GM10847 (cell line): ENCODE results near the gene TRAF3IP1.

Experiments used
- POLR2A ChIP-seq: IDR thresholded peaks from 2 replicates; pipeline ENCODE4 v1.6.1; 2011; ENCODE audit not compliant: insufficient read length; ENCODE audit errors: extremely low read depth

TRAF3IP1 gene

DNA sequence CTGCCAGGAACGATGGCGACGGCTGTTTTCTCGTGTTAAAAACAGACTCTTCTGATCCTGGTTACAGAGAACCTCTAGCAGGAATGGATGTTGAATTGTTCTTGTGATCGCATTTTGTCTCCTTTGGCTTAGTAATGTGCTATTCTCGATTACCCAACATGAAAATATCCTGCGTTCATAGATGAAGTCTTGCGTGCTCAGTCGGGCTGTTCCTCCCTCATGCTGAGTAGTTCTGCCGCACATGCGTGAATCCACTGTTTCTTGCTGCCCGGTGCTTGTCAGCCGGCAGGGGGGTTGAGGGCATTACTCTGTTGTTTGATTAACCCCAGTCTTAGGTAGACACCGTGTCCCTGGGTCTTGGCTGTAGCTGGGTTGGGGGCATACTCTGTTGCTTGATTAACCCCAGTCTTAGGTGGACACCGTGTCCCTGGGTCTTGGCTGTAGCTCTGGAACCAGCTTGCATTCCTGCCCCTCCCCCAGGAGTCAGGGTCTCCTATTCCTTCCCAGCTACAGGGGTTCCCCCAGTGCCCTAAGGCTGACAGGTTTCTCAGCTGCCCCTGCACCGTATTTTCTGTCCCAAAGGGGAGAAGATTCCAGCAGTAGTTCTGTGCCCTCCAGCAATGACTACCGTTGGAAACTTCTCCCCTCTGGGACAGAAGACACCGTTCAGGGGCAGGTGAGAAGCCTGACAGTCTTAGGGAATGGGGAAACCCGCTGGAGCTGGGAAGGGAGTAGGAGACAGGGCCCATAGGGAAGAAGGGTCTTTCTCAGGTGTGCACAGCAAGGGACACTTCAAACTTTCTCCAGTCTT, 84.3 kb downstream of the TRAF3IP1 start:
- no peak for TF ChIP-seq POLR2A

DNA sequence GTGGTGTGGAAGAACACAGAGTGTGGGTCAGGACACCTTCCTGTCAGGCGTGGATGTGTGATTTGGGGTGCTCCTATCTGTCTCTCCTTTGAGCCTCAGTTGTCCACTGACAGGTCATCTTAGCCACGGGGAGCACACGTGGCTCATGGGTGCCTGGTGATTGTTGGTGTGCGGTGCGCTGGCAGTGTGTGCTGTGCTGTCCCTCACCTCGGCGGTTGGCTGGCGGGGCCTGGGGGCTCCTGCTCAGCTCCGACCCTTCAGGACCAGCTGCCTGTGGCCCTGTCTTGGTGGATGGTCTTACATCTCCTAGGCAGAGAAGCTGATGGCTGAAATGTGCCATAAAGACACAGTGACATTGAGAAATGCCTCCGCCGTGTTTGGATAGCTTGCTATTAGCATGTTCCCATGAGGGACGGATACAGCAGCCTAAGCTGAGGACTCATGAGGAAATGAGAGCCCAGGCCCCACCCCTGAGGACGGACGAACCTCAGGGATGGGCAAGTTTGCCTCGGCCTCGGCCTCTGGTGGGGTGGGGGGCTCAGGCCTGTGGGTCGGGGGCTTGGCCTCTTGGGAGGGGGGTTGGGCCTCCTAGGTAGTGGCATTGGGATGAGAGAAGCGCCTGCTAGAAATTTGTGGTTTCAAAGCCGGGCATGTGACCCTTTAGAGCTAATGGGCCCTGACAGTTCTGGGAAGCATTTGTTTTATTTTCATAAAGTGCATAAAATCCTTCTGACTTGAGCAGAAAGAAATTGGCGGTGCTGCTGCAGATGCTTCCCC, 86.1 kb downstream of the TRAF3IP1 start:
- no peak for TF ChIP-seq POLR2A

DNA sequence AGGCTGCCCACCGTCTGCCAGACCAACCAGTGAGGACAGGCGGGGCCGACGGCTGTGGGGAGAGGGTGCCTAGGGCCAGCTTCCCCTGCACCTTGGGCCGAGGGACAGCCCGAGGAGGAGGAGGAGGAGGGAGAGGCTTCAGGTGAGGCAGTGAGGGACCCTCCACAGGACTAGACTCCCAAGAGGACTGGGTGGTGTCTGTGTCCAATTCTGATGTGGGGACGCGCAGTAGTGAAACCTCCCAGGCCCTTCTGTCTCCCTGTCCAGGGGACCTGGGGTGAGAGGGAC, 86.6 kb downstream of the TRAF3IP1 start:
- no peak for TF ChIP-seq POLR2A

DNA sequence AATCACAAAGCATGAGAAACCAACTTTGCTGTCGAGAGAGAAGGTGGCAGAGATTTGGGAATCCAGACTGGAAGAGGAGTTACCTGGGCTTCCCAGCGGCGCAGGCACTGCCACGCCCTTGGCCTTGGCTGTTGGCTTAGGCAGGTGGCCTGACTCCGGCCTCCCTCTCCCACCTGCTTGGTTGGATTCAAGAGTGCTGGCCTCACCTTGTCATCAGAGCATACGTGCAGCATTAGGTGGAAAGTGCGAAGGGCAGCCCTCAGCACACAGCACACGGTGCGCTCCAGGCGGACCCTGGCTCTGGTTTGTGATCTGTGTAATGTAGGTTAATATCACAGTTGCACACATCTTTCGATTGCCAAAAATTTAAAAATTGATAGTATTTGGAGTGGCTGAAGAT, 87.2 kb downstream of the TRAF3IP1 start:
- TF ChIP-seq POLR2A: no peak

DNA sequence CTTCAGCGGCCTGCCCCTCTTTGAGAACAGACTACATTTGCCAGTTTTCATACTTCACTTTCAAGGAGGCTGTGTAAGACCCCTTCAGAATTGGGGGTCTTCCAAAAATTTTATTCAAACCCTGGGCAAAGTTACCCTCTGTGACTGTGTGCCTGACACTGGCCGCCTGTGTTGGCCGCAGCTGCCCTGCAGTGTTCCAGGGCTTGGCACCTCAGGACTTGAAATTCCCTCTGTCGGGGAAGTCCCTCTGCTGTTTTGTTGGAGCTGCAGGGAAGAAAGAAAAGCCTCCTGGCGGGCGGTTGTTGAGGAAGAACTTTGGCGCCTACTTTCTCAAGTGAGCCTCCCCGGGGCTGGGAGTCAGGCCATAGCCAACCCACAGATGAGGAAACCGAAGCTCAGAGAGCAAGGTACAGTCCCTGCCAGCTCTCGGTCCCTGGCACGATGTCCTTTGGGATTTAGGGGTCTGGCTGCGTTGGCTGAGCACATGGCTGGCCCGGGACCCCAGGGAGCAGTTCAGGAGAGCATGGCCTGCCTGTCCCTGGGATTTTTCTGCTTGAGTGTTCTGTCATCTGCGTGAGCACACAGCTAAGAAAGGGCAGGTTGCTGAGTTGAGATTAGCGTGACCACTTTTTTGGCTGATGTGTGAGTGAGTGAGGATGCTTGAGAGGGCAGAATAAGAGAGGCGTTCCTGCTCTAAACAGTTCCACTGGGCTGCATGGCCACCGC, 88.5 kb downstream of the TRAF3IP1 start:
- no peak for TF ChIP-seq POLR2A

DNA sequence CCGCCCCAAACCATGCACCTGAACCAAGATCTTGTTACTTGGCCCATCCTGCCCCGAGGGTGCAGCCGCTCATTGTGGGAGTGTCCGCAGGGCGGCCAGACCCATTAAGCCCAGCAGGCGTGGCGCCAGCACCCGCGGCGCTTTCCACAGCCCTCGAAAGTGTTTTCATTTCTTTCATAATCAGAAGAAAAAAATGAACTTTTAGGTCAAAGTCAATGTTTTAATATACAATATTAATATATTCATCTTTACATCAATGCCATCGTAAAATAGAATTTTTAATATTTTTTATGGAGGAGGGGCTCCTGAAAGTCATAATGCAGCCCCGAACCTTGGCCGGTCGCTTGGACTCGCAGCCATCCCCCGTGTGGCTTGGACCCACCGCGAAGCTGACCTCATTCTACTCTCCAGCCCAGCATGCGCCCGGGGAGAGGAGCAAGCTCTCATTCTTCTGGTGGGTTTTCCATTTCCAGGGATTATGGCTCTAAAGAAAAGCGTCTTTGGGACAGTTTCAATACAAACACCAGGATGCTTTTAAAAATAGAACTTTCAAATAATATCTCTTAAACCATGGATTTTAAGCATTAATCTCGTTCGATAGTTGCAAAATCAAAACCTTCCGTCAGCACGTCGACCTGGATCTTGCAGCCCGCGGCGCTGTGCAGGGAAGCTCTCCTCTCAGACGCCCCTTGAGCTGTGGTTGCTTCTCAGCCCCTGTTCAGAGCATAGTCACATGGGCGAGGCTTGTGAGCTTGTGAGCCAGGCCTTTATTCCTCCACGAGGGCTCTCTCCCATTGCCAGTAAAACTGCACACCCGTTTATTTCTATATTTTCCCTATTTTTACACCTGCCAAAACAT, 89.3 kb downstream of the TRAF3IP1 start:
- TF ChIP-seq POLR2A: no peak

DNA sequence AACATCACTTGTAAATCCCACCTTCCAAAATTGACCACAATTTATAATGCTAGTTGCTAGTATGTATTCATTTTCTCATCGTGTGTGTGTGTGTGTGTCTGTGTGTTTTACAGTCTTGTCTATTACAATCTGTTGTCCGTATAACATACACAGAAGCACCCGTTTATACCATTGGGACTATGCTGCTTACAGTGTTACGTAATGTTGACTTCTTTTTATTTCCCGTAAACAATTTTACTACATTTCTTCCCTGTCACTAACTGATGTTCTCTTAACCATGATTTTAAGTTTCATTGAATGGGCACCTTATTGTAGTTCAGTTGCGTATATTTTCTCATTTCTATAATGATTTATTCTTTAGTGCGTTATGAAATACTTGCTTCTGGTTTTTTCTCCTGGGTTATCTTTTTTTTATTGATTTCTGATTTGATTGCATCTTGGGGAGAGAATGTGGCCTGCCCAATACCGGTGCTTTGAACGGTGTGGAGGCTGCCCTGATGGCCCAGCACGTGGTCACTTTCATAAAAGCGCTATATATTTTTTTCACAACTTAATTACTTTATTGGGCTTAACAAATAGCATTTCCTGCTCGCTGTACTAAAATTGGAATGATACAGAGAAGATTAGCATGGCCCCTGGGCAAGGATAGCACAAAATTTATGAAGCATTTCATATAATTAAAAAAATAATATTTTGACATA, 91.9 kb downstream of the TRAF3IP1 start:
- no peak for TF ChIP-seq POLR2A

DNA sequence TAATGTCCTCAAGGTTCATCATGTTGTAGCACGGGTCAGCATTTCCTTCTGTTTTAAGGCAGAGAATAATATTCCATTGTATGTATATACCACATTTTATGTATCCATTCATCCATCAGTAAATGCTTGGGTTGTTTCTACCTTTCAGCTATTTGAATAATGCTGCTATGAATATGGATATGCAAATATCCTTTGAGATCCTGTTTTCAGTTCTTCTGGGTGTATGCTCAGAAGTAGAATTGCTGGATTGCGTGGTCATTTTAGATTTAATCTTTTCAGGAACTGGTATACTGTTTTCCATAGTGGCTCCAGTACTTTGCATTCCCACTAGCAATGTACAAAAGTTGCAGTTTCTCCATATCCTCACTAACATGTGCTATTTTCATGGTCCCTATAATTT, 93.0 kb downstream of the TRAF3IP1 start:
- no peak for TF ChIP-seq POLR2A

DNA sequence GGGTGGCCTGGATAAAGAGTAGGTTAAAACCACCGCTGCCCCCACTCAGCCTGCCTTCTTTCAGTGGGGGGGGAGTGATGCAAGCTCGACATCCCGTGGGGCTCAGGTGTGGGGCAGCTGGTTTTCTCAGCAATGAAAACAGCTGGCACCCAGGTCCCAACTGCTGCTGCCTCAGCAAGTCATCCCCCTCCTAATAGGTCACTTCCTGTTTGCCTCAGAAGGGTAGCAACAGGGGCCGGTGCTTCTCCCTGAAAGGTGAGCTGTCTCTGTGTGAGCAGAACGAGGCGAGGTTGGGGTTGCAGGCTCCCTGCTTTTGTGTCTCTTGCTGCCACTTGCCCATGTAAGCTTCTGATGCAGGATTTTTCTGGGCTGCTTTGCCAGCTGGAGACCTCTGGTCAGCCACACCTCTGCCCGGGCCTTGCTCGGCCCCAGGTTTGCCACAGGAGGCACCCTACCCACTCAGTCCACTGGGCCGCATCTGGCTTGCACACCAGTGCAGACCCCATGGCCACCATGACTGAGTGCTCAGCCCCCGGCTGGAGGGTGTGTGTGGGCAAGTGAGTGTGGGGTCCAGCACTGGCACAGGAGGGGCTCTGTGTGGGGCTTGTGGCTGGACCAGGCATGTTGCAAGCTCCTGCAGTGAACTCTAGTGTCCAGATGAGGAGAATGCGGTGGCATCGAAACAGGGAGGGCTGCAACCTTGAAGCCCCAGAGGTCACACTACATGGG, 94.9 kb downstream of the TRAF3IP1 start:
- no peak for TF ChIP-seq POLR2A

DNA sequence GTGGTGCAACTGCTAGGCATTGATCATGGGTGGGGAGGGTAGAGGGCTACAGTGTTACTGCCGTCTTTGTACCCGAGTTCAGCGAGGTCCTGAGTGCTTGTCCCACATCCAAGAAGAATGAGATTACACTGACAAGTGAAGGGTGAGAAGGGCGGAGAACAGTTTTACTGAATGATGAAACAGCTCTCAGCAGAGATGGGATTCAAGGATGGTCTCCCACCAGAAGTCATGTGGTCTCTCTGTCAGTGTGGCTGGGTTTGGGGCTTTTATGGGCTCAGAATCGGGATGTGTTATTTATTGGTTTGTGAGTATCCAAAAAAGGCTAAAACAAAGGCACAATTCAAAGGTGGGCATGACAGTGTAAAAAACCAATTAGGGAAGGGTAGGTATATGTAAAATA, 95.6 kb downstream of the TRAF3IP1 start:
- no peak for TF ChIP-seq POLR2A

DNA sequence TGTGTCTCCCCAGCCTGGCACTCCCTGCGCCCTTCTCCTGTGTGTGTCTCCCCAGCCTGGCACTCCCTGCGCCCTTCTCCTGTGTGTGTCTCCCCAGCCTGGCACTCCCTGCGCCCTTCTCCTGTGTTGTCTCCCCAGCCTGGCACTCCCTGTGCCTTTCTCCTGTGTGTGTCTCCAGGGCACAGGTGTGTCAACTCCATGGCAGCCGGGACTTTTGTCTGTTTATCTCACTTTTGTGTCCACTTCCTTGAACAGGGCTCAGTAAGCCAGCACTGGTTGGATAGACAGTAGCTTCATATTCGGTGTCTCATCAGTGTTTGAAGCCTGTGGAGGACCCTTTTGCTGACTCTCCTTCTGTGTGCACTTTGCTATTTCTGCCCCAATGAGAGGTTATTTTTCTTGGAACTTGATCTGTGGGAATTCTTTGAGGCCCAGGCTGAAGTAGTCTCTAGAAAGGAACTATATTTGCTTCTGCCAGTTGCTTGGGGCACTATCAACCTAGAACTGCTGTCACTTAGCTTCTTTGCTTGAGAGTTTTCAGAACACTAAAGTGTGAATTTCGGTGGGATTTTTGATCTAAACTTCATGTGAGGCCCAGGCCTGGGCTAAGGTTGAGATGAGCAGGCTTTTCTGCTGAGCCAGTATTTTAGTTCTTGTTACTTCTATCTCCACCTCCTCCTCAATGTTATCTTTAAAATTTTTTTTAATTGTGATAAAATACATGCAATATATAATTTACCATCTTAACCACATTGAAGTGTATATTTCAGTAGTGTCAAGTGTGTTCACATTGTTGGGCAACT, 98.1 kb downstream of the TRAF3IP1 start:
- TF ChIP-seq POLR2A: no peak

DNA sequence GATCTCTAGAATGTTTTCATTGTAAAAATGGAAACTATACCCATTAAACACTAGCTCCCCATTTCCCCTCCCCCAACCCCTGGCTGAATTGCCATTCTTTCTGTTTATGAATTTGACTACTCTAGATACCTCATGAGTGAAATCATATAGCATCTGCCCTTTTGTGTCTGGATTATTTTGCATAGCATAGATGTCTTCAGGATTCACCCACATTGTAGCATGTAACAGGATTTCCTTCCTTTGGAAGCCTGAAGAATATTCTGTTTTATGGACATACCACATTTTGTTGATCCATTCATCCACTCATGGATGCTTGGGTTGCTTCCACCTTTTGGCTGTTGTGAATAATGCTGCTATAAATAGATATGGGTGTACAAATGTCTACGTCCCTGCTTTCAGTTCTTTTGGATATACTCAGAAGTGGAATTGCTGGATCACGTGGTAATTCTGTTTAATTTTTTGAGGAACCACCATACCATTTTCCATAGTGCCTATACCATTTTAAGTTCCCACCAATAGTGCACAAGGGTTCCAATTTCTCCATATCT, 98.8 kb downstream of the TRAF3IP1 start:
- TF ChIP-seq POLR2A: no peak

DNA sequence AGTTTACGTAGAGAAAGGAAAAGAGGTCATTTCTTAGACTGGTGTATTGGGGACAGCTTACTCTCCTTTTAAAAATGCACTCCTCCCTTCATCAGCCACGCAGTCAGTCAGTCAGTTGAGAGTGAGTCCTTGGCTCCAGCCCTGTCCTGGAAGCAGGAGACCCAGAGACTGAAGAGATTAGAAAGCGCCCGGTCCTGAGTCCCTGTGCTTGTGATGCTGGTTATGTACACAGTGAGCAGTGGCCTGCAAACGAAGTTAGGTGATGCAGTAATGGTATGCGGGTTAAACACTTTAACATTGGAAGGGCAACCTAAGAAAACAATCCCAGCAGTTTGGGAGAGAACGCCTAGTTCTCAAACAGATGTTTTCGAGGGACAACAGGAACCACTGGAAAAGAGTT, 100.1 kb downstream of the TRAF3IP1 start:
- TF ChIP-seq POLR2A: no peak
